Astrocyte (in vitro differentiated cells and primary cell): ENCODE measurements around the gene CTBP1.

ENCODE experiments used
- CTCF ChIP-seq: IDR thresholded peaks from 2 replicates; pipeline ENCODE4 v1.5.1; 2011; ENCODE audit warnings: low read depth, mild to moderate bottlenecking, inconsistent platforms, low read length, moderate library complexity; ENCODE audit not compliant: insufficient read depth
- EZH2 ChIP-seq: IDR thresholded peaks from 2 replicates; pipeline ENCODE4 v1.6.1; 2012; ENCODE audit warnings: mild to moderate bottlenecking, low read length, inconsistent platforms; ENCODE audit not compliant: insufficient read depth

- TF ChIP-seq EZH2 (no peak), CTCF (no peak)
Measured at GRCh38 chr4:1217366-1217765, 31.6 kb downstream of the CTBP1 start.
